ENCODE measurements around the gene ARHGEF37. TPM values are rescaled to one million over a fixed set of nuclear protein-coding genes. Genes with fewer than 3 reads are reported as not detected.

ARHGEF37 gene
- total and polyA plus RNA-seq, 9 of the 15 experiments (the other 6 are each of a cell fraction or from before 2014, with no cell fraction given), result 0.01 to 0.27 (median 0.05) TPM

- Histone ChIP-seq H3K27me3 (ENCODE audit: control insufficient read depth in 2 of 2, insufficient read depth in 2 of 2, low read length in 2 of 2) (no peaks in the 10 kb centered on the region), H3K36me3 (ENCODE audit: control insufficient read depth, insufficient read depth, low read length) (no peaks in the 10 kb centered on the region), H3K4me1 (replicated peaks in 1 of 2; ENCODE audit: control insufficient read depth in 2 of 2, insufficient read depth in 2 of 2, low read length in 2 of 2) (peaks cover 0 to 2% of the 10 kb centered on the region in 2 experiments; a peak in 2 of 5 replicates), H3K9ac (ENCODE audit: insufficient read depth in 1 of 2, low read depth in 2 of 2, low read length in 2 of 2) (no peak overlapping the region), H3K4me3 (no peak overlapping the region), H3K9me3 (replicated peaks; ENCODE audit: control insufficient read depth, insufficient read depth, low read depth, low read length) (no peaks in the 10 kb centered on the region), H3K27ac (ENCODE audit: extremely low read depth, low read depth, low read length) (no peak overlapping the region), H4K20me1 (replicated peaks; ENCODE audit: control insufficient read depth, insufficient read depth, low read length) (no peaks in the 10 kb centered on the region), H3K79me2 (ENCODE audit: control insufficient read depth, insufficient read depth, low read length) (no peaks in the 10 kb centered on the region), H2AFZ (ENCODE audit: low read depth, low read length) (no peak overlapping the region), H3K9me1 (ENCODE audit: control insufficient read depth, insufficient read depth, low read length) (no peaks in the 10 kb centered on the region), H3K4me2 (ENCODE audit: insufficient read depth, low read length) (no peak overlapping the region)
- ATAC-seq (no peak), FAIRE-seq (no peak), DNase-seq (ENCODE audit: extremely low read depth in 1 of 4, low spot score in 3 of 4) (no peak)
- no TSS peak for BruUV-seq (replicated peaks)
- TF ChIP-seq FOXM1 (IDR thresholded peaks at IDR 0.05; ENCODE audit: low read depth), result no peak
- TF ChIP-seq FOXM1 (CRISPR knock-in tag; IDR thresholded peaks at IDR 0.05; ENCODE audit: low read depth), result no peak
- no peak for TF ChIP-seq RFX7 (CRISPR knock-in tag; IDR thresholded peaks at IDR 0.05)
- TF ChIP-seq BRF1 (IDR thresholded peaks at IDR 0.05; ENCODE audit: borderline replicate concordance, extremely low read depth, insufficient read length), result no peak
- no peak for TF ChIP-seq EGR1 (conservative IDR thresholded peaks at IDR 0.05)
- TF ChIP-seq THRAP3 (IDR thresholded peaks at IDR 0.05; ENCODE audit: borderline replicate concordance), result no peak
- no peak for TF ChIP-seq ZNF717 (CRISPR knock-in tag; IDR thresholded peaks at IDR 0.05)
- TF ChIP-seq XRCC4 (IDR thresholded peaks at IDR 0.05; ENCODE audit: extremely low read depth, insufficient read depth, insufficient read length), result no peak
- TF ChIP-seq FOXJ3 (CRISPR knock-in tag; IDR thresholded peaks at IDR 0.05), result no peak
- TF ChIP-seq CHAMP1 (IDR thresholded peaks at IDR 0.05), result no peak
- no peak for TF ChIP-seq ZNF584 (CRISPR knock-in tag; IDR thresholded peaks at IDR 0.05; ENCODE audit: low read depth)
- no peak for TF ChIP-seq SMARCA5 (IDR thresholded peaks at IDR 0.05)
- no peak for TF ChIP-seq ZFP36 (IDR thresholded peaks at IDR 0.05; ENCODE audit: low read depth, low read length, partially characterized antibody)
- ChIA-PET POLR2A (interaction anchor here (1.2 kb wide), 1 partner anchor 15 kb away, joined by 3 read pairs; no protein-coding TSS in a partner anchor), CTCF (ENCODE audit: low intra/inter-chr PET ratio) (interaction anchor here (0.5 kb wide), 1 partner anchor 523 kb away, joined by 3 read pairs; no protein-coding TSS in a partner anchor)
- intact Hi-C loops (cut with micrococcal nuclease) (no loop called here), in situ Hi-C loops (cut with MboI) (no loop called here)
- WGBS (ENCODE audit: insufficient coverage, low coverage, missing lambda C conversion rate), result 74% methylated on average over 3 of the region's 3 CpGs
These were observed 5.3 kb upstream of the ARHGEF37 start for GRCh38 chr5:149576021-149576420.

All from K562 (cell line).